Activated T-helper 9 cell treated with anti-CD3 and anti-CD28 coated beads, Interleukin-2, amount 50 U/mL, for 16 hours (primary cell): ENCODE data around the gene ZNF57.
"Not testable (repeated sequence)": the region's sequence is repeated elsewhere in the genome, so short reads cannot be mapped to it uniquely, and the experiment has no call there.

Experiments used
- DNase-seq: peaks from one replicate; pipeline ENCODE4 v3.0.0-alpha.2; 2020; ENCODE audit warnings: low read depth

Gene ZNF57

GRCh38 chr19:2952953-2953481 is 52.3 kb downstream of the ZNF57 start:
- DNase-seq = no peak

- no peak for DNase-seq
These were observed 56.4 kb downstream of the ZNF57 start for GRCh38 chr19:2957160-2957559.

GRCh38 chr19:2960120-2960519 is 59.4 kb downstream of the ZNF57 start:
- no peak for DNase-seq

GRCh38 chr19:2962018-2962670 is 61.4 kb downstream of the ZNF57 start:
- DNase-seq = no peak

- no peak for DNase-seq
These were observed 62.4 kb downstream of the ZNF57 start for GRCh38 chr19:2963122-2963521.

- DNase-seq = not testable (repeated sequence)
These were observed 62.9 kb downstream of the ZNF57 start for GRCh38 chr19:2963631-2964030.

GRCh38 chr19:2964874-2965273 is 64.1 kb downstream of the ZNF57 start:
- no peak for DNase-seq

GRCh38 chr19:2967972-2968371 is 67.2 kb downstream of the ZNF57 start:
- no peak for DNase-seq
